Smooth muscle cell (in vitro differentiated cells): ENCODE data around the gene WDFY3. TPM values are rescaled to one million over a fixed set of nuclear protein-coding genes. Genes with fewer than 3 reads are reported as not detected.
A peak's percentile ranks its signal among the peaks of the same experiment; 100 is the strongest.

ENCODE experiments used
- DNase-seq: peaks from one replicate; lab custom pipeline; 2025; ENCODE audit not compliant: unreplicated experiment; lab: John Stamatoyannopoulos, UW
- H2AFZ ChIP-seq: fragments of 200-600 bp; sonication (generic); 2 replicates; pipeline ENCODE4 v1.6.0; 2016; ENCODE audit warnings: antibody characterized with exemption, low read depth, mild to moderate bottlenecking
- H3F3A ChIP-seq: fragments of 200-600 bp; sonication (generic); 2 replicates; pipeline ENCODE4 v1.6.0; 2017; ENCODE audit warnings: antibody characterized with exemption, low read depth
- H3K27ac ChIP-seq: fragments of 200-600 bp; sonication (generic); 2 replicates; pipeline ENCODE4 v1.5.1; 2016; ENCODE audit warnings: low read depth, mild to moderate bottlenecking
- H3K27me3 ChIP-seq: fragments of 200-600 bp; sonication (generic); 2 replicates; pipeline ENCODE4 v1.6.1; 2016; ENCODE audit warnings: low read depth, mild to moderate bottlenecking
- H3K36me3 ChIP-seq: fragments of 200-600 bp; sonication (generic); 2 replicates; pipeline ENCODE4 v1.5.1; 2016; ENCODE audit warnings: low read depth
- H3K4me1 ChIP-seq: fragments of 200-600 bp; sonication (generic); 2 replicates; pipeline ENCODE4 v1.5.1; 2016; ENCODE audit warnings: low read depth
- H3K4me2 ChIP-seq: fragments of 200-600 bp; sonication (generic); 2 replicates; pipeline ENCODE4 v1.6.0; 2016; ENCODE audit warnings: mild to moderate bottlenecking
- H3K4me3 ChIP-seq: fragments of 200-600 bp; sonication (generic); 2 replicates; pipeline ENCODE4 v1.5.1; 2016; ENCODE audit warnings: mild to moderate bottlenecking
- H3K79me2 ChIP-seq: fragments of 200-600 bp; sonication (generic); 2 replicates; pipeline ENCODE4 v1.6.0; 2016; ENCODE audit warnings: low read depth, mild to moderate bottlenecking
- H3K9ac ChIP-seq: fragments of 200-600 bp; sonication (generic); 2 replicates; pipeline ENCODE4 v1.6.0; 2016; ENCODE audit warnings: low read depth
- H3K9me3 ChIP-seq: fragments of 200-600 bp; sonication (generic); replicated peaks from 2 replicates; pipeline ENCODE4 v1.5.1; 2016; ENCODE audit warnings: low read depth
- H4K20me1 ChIP-seq: fragments of 200-600 bp; sonication (generic); 2 replicates; pipeline ENCODE4 v1.6.0; 2016; ENCODE audit warnings: low read depth
- WGBS: methylation state at CpG from one replicate; pipeline ENCODE4 v1.1.7; 2016; ENCODE audit warnings: low lambda C conversion rate; 5-methylcytosine and 5-hydroxymethylcytosine counted together
- polyA plus RNA-seq: library from polyadenylated mRNA; unstranded; fragments of >200 nt; fragmentation: Nextera tagmentation; extraction: Ambion mirVana; gene quantifications from 2 replicates; pipeline ENCODE4 v1.2.1, GENCODE V29; 2016
- small RNA-seq: library from RNA; depleted of rRNA; stranded (forward); fragments of <200 nt; gene quantifications from one replicate; pipeline ENCODE3, GENCODE V24; 2014
- total RNA-seq: library from RNA; depleted of rRNA; stranded (reverse); fragments of >200 nt; gene quantifications from 2 replicates; pipeline ENCODE4 v1.2.3, GENCODE V29; 2014
- TF ChIP-seq, protein P1 (sequence below): fragments of 200-600 bp; sonication (generic); IDR thresholded peaks from 2 replicates; pipeline ENCODE4 v1.5.1; 2017; ENCODE audit warnings: borderline replicate concordance, mild to moderate bottlenecking, antibody characterized with exemption; ENCODE audit not compliant: insufficient read depth, poor library complexity, severe bottlenecking

WDFY3 gene
- total and polyA plus RNA-seq, 2 experiments from 2014 or later = 4.0 to 63.9 TPM

DNA sequence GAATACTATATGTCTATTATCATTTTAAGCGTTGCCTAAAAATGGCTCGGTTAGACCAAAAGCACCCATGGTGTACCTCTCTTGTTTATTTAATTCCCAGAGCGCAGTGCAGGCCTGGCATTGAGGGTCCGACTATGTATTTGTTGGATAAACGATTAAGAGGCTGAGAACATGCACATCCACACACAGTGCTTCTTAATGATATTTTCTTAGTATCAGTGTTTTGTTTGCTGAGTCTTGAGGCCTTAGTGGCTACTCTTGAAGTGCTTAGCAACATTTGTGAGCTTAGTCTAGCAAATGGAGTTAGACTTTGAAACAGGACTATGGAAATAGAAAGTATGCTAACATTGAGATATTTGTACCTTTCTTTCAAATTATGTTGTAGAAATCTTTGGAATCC, 339.8 kb downstream of the WDFY3 start:
- Histone ChIP-seq H2AFZ (no peak overlapping the region), H3K27me3 (no peaks in the 10 kb centered on the region), H3K4me2 (no peak overlapping the region), H3K79me2 (no peaks in the 10 kb centered on the region), H3K9ac (no peak overlapping the region), H3K4me3 (no peak overlapping the region), H4K20me1 (no peaks in the 10 kb centered on the region), H3K27ac (no peak overlapping the region), H3F3A (no peaks in the 10 kb centered on the region), H3K36me3 (no peaks in the 10 kb centered on the region), H3K9me3 (no peaks in the 10 kb centered on the region), H3K4me1 (no peaks in the 10 kb centered on the region)
- DNase-seq = no peak
- TF ChIP-seq, protein P1, sequence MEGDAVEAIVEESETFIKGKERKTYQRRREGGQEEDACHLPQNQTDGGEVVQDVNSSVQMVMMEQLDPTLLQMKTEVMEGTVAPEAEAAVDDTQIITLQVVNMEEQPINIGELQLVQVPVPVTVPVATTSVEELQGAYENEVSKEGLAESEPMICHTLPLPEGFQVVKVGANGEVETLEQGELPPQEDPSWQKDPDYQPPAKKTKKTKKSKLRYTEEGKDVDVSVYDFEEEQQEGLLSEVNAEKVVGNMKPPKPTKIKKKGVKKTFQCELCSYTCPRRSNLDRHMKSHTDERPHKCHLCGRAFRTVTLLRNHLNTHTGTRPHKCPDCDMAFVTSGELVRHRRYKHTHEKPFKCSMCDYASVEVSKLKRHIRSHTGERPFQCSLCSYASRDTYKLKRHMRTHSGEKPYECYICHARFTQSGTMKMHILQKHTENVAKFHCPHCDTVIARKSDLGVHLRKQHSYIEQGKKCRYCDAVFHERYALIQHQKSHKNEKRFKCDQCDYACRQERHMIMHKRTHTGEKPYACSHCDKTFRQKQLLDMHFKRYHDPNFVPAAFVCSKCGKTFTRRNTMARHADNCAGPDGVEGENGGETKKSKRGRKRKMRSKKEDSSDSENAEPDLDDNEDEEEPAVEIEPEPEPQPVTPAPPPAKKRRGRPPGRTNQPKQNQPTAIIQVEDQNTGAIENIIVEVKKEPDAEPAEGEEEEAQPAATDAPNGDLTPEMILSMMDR = no peak
- 95% methylated on average over 5 of the region's 5 CpGs for WGBS

- H3K36me3 ChIP-seq = no peaks in the 10 kb centered on the region
- H3K9ac ChIP-seq = no peak overlapping the region
- H3K27me3 ChIP-seq = no peaks in the 10 kb centered on the region
- H3K9me3 ChIP-seq = no peaks in the 10 kb centered on the region
- DNase-seq = no peak
- no peak overlapping the region for H3K4me3 ChIP-seq
- H3F3A ChIP-seq = no peaks in the 10 kb centered on the region
- H3K4me2 ChIP-seq = no peak overlapping the region
- 99% methylated on average over 11 of the region's 11 CpGs for WGBS
- no peak overlapping the region for H2AFZ ChIP-seq
- H4K20me1 ChIP-seq = no peaks in the 10 kb centered on the region
- TF ChIP-seq, protein P1 = no peak
- no peaks in the 10 kb centered on the region for H3K4me1 ChIP-seq
- no peaks in the 10 kb centered on the region for H3K79me2 ChIP-seq
- H3K27ac ChIP-seq = no peak overlapping the region
Observed at GRCh38 chr4:84623661-84624060, 342.8 kb downstream of the WDFY3 start.

DNA sequence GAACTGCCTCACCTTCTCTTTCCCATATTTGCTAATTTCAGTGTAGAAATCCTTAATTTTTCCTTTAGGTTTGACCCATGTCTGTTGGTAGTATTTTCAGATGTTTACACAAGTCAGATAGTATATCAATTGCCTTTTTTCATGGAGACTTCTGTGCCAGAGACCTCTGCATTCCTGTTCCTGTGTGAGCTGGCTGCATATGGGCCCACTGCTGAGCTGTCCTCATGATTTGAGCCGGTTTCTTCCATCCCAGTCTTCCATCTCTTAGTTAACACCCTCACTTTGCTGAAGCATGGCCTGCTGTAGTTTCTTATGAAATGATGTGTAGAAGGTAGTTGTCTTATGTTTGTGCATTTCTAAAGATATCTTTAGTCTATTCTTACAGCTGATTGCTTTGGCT, 343.5 kb downstream of the WDFY3 start:
- no peaks in the 10 kb centered on the region for H3K9me3 ChIP-seq
- H2AFZ ChIP-seq = peak overlapping the region; percentile 49
- H3K79me2 ChIP-seq = no peaks in the 10 kb centered on the region
- H3K36me3 ChIP-seq = no peaks in the 10 kb centered on the region
- H4K20me1 ChIP-seq = no peaks in the 10 kb centered on the region
- no peaks in the 10 kb centered on the region for H3K4me1 ChIP-seq
- no peak overlapping the region for H3K4me3 ChIP-seq
- no peaks in the 10 kb centered on the region for H3F3A ChIP-seq
- TF ChIP-seq, protein P1 = no peak
- H3K9ac ChIP-seq = no peak overlapping the region
- no peak overlapping the region for H3K27ac ChIP-seq
- WGBS = 78% methylated on average over 1 of the region's 1 CpG
- no peaks in the 10 kb centered on the region for H3K27me3 ChIP-seq
- DNase-seq = no peak
- H3K4me2 ChIP-seq = no peak overlapping the region

Small RNAs within 50 kb of the gene (small RNA-seq; reads per million reads assigned to genes)
- gene RN7SL552P (not detected), gene RNU6-469P (not detected)
